Ovary (tissue), 10 donors: Measurements from ENCODE around the gene EEF2KMT. TPM values are rescaled to one million over a fixed set of nuclear protein-coding genes. Genes with fewer than 3 reads are reported as not detected.
"Not testable (repeated sequence)": the region's sequence is repeated elsewhere in the genome, so short reads cannot be mapped to it uniquely, and the experiment has no call there.

Experiments
- DNase-seq, 5 donors: peaks; one replicate each; pipeline ENCODE4 v3.0.0-alpha.2; 2019 to 2020
- H3K27ac ChIP-seq, 2 donors: fragments of 200-600 bp; one replicate each; pipeline versions ENCODE4 v1.5.1 to v1.8.0; 2019 to 2022
- H3K27me3 ChIP-seq: fragments of 200-600 bp; one replicate; pipeline ENCODE4 v1.8.0; 2022
- H3K36me3 ChIP-seq: fragments of 200-600 bp; sonication (generic); one replicate; pipeline ENCODE4 v1.5.1; 2019
- H3K4me1 ChIP-seq: one replicate; pipeline ENCODE4 v1.8.1; 2013; ENCODE audit warnings: mild to moderate bottlenecking, moderate library complexity; ENCODE audit not compliant: insufficient read depth
- H3K4me3 ChIP-seq: fragments of 200-600 bp; sonication (generic); one replicate; pipeline ENCODE4 v1.5.1; 2017
- H3K9me3 ChIP-seq, 2 donors: fragments of 200-600 bp in 1 of 2; sonication (generic) in 1 of 2; one replicate each; pipeline versions ENCODE4 v1.5.1 to v1.8.1; 2013 to 2019; ENCODE audit warnings: mild to moderate bottlenecking in 1 of 2, moderate library complexity in 1 of 2
- EP300 ChIP-seq: sonication (generic); formaldehyde crosslinking; IDR thresholded peaks from one replicate; pipeline ENCODE4 v1.6.1; 2017; ENCODE audit warnings: antibody characterized with exemption
- POLR2A ChIP-seq: fragments of 450-650 bp; IDR thresholded peaks from one replicate; pipeline ENCODE4 v1.6.1; 2017; ENCODE audit warnings: antibody characterized with exemption, mild to moderate bottlenecking, moderate library complexity
- whole genome bisulfite sequencing, 3 donors: extraction: QIAGEN DNeasy Blood & Tissue Kit in 1 of 3; methylation state at CpG; one replicate each; pipeline versions ENCODE4 v1.1.5 to v1.1.7; 2013 to 2017; 5-methylcytosine and 5-hydroxymethylcytosine counted together
- intact Hi-C, 4 donors: fragments of 100-400 bp; cut with DNase I; formaldehyde crosslinking; loops; one replicate each; pipeline versions ENCODE4 v1.11.0 to v1.15.1; 2022 to 2023
- long read RNA-seq, 3 donors: library from polyadenylated mRNA in 2 of 3; unstranded in 2 of 3; transcript quantifications; one replicate each; pipeline ENCODE4 v2.0.0 and lab custom pipeline, GENCODE V29; 2021 to 2026
- polyA plus RNA-seq, 2 donors: library from polyadenylated mRNA; stranded (reverse); fragments of 200-250 nt in 1 of 2; fragments of 350-450 nt in 1 of 2; fragmentation: Illumina TruSeq in 1 of 2; extraction: RNeasy Lipid Tissue Mini Kit (QIAGEN cat#74804) in 1 of 2; gene quantifications; one replicate each; pipeline ENCODE4 v1.2.3, GENCODE V29; 2013 to 2014
- total RNA-seq, 7 donors: library from RNA; depleted of rRNA in 2 of 7; stranded (reverse); fragments of >200 nt in 2 of 7; fragmentation: NEBNext Ultra II Directional in 3 of 7; extraction: Animal tissue kit (Norgen Biotek cat#: 25700) in 3 of 7; gene quantifications; one replicate each; pipeline versions ENCODE4 v1.1.0 to v1.2.4, GENCODE V29; 2016 to 2023
- TF ChIP-seq, protein P1 (sequence below), 3 donors: fragments of 450-650 bp in 2 of 3; fragments of 200-600 bp in 1 of 3; IDR thresholded peaks; one replicate each; pipeline versions ENCODE4 v1.5.1 to v1.8.0; 2016 to 2022; ENCODE audit warnings: antibody characterized with exemption in 3 of 3, mild to moderate bottlenecking in 1 of 3
- donor health status: DM: no; HTN: no; CAD: no; lungs with moderate emphysema.
- donor health status: DM: no; HTN: no; CAD: no.
- donor health status: Bipolar disorder and iron deficiency.
- donor health status: DM: yes; HTN: yes; CAD: no.
- donor health status: DM: no; HTN: no; CAD: no.
- donor health status: DM: yes; HTN: yes; CAD: no.

Gene EEF2KMT
- 10 to 100 TPM in 2 of 7 donors, 1 to 10 TPM in 5; 2.1 to 18.6 (median 9.4) TPM for total RNA-seq
- 1 to 10 TPM; 4.4 to 8.4 TPM for polyA plus RNA-seq
- long read RNA-seq, donor 1, transcript EEF2KMT-201 (8 exons, 2,390 nt): major isoform, 68 of 135 reads
- long read RNA-seq, donor 1, transcript EEF2KMT-206 (6 exons, 873 nt): minor isoform, 6 of 135 reads
- long read RNA-seq, donor 1, transcript EEF2KMT-202 (7 exons, 2,268 nt): minor isoform, 30 of 135 reads
- long read RNA-seq, donor 1, partial matches to known transcripts: 3 of 135 reads
- long read RNA-seq, donor 1, other reads (novel, unspliced or antisense): 27 of 135 reads
- long read RNA-seq, donor 2, partial matches to known transcripts: 0 of 6 reads
- long read RNA-seq, donor 2, other reads (novel, unspliced or antisense): 0 of 6 reads
- long read RNA-seq, donor 3, transcript EEF2KMT-202 (7 exons, 2,268 nt): minor isoform, 10 of 55 reads
- long read RNA-seq, donor 3, transcript EEF2KMT-201 (8 exons, 2,390 nt): major isoform, 23 of 55 reads
- long read RNA-seq, donor 3, partial matches to known transcripts: 1 of 55 reads
- long read RNA-seq, donor 3, other reads (novel, unspliced or antisense): 21 of 55 reads

DNA sequence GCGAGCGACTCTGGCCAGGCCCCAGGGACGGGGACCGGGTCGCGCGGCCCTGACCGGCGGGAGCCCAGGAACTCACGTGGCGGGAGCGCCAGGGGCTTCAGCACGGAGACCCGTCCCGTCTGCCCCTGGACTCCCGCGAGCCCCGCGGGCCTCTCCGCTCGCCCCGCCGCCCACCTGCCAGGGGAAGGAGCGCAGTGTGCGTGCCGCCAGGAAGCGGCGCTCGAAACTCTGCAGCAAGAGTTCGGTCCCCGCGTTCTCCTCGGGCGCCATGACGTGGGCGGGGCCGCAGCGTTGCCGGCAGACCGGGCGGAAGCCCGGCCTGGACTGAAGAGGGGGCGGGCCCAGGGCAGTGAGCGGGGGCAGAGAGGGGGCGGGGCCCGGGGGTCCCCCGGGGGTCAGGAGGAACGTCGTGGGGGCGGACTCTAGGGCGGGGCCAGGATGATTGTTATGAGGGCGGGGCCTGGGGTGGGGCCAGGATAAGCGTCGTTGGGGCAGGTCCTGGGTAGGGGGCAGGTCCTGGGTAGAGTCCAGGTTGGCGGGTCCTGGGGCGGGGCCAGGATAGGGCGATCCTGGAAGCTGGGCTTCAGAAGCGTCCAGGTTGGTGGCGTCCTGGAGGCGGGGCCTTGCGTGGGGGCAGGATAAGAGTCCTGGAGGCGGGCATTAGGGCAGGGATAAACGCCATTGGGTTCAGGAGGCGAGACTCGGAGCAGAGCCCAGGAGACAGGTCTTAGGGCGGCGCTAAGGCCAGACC, at the start of gene EEF2KMT:
EEF2KMT (minus strand) TSS at position 326 of the 751 bp plus-strand sequence; CDS start at position 270, 56 bp downstream.
- DNase-seq: peak; percentile 99 to 100 (median 100)
- Histone ChIP-seq H3K27ac (peak within 1 kb of the TSS; percentile 79 to 85), H3K4me3 (peak within 1 kb of the TSS; percentile 86)
- H3K9me3 ChIP-seq, H3K36me3 ChIP-seq, H3K27me3 ChIP-seq, H3K4me1 ChIP-seq, intact Hi-C loops: not testable (repeated sequence)
- WGBS, 3 donors: 0 to 2% (median 0%) methylated on average over 15 to 67 of the region's 67 CpGs

GRCh38 chr16:5144621-5144956, 47.0 kb upstream of the EEF2KMT start:
- DNase-seq, H3K27ac ChIP-seq, H3K27me3 ChIP-seq, H3K4me1 ChIP-seq, H3K9me3 ChIP-seq, H3K36me3 ChIP-seq, intact Hi-C loops, H3K4me3 ChIP-seq: not testable (repeated sequence)
- WGBS, 3 donors: 50 to 93% (median 73%) methylated on average over 1 of the region's 1 CpG

- H3K27me3 ChIP-seq: no peaks in the 10 kb centered on the region
- H3K9me3 ChIP-seq: no peaks in the 10 kb centered on the region
- H3K4me3 ChIP-seq: no peak overlapping the region
- no peak overlapping the region for H3K27ac ChIP-seq
- intact Hi-C loops: no loop called here
- no peak for DNase-seq
- no peaks in the 10 kb centered on the region for H3K36me3 ChIP-seq
- 69 to 81% (median 78%) methylated on average over 7 of the region's 7 CpGs for WGBS, 3 donors
- no peaks in the 10 kb centered on the region for H3K4me1 ChIP-seq
- TF ChIP-seq POLR2A: no peak
- TF ChIP-seq, protein P1, sequence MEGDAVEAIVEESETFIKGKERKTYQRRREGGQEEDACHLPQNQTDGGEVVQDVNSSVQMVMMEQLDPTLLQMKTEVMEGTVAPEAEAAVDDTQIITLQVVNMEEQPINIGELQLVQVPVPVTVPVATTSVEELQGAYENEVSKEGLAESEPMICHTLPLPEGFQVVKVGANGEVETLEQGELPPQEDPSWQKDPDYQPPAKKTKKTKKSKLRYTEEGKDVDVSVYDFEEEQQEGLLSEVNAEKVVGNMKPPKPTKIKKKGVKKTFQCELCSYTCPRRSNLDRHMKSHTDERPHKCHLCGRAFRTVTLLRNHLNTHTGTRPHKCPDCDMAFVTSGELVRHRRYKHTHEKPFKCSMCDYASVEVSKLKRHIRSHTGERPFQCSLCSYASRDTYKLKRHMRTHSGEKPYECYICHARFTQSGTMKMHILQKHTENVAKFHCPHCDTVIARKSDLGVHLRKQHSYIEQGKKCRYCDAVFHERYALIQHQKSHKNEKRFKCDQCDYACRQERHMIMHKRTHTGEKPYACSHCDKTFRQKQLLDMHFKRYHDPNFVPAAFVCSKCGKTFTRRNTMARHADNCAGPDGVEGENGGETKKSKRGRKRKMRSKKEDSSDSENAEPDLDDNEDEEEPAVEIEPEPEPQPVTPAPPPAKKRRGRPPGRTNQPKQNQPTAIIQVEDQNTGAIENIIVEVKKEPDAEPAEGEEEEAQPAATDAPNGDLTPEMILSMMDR (IDR thresholded peaks at IDR 0.05): no peak
- TF ChIP-seq EP300: no peak
Observed at GRCh38 chr16:5143761-5144620, 46.4 kb upstream of the EEF2KMT start.

- H3K27ac ChIP-seq, H3K9me3 ChIP-seq, H3K4me1 ChIP-seq, DNase-seq, intact Hi-C loops, H3K36me3 ChIP-seq, H3K4me3 ChIP-seq, H3K27me3 ChIP-seq: not testable (repeated sequence)
- WGBS, 3 donors: 53 to 69% (median 61%) methylated on average over 7 of the region's 7 CpGs
Observed at GRCh38 chr16:5140151-5140550, 42.6 kb upstream of the EEF2KMT start.

DNA sequence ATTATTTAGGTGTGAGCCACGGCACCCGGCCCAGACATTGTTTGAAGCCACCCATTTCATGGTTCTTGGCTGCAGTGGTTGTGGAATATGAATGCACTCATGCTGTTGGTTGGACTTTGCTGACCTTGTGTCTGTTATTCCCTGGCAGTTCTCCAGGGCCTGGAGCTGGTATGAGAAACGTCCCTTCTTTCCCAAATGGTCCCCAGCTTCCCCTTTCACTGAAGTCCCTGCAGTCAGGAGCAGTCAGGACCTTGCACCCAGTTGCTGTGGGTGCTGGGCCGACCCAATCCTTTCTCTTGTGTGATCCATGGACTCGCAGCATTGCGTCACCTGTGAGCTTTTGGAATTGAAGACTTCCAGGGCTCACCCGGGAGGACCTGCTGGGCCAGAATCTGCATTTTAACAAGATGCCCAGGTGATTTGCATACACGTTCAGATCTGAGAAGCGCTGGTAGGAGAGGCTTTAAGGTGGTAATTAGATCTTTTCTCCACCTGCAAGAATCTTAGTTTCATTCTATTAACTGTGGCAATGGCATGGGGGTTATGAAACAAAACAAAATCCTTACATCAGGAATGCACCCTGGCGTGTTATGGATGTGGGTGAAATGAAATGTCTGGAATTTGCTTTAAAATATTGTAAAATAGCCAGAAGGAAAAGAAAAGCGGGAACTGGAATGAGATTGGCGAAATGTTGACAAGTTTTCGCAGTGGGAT, 37.3 kb upstream of the EEF2KMT start:
- WGBS, 3 donors: 38 to 49% (median 41%) methylated on average over 13 of the region's 13 CpGs
- DNase-seq, H3K4me3 ChIP-seq, H3K9me3 ChIP-seq, H3K36me3 ChIP-seq, H3K4me1 ChIP-seq, H3K27ac ChIP-seq, intact Hi-C loops, H3K27me3 ChIP-seq: not testable (repeated sequence)

- H3K4me3 ChIP-seq, H3K36me3 ChIP-seq, intact Hi-C loops, H3K27ac ChIP-seq, H3K9me3 ChIP-seq, H3K27me3 ChIP-seq, H3K4me1 ChIP-seq, DNase-seq: not testable (repeated sequence)
- WGBS, 3 donors: 12 to 20% (median 16%) methylated on average over 13 of the region's 13 CpGs
Observed at GRCh38 chr16:5132915-5133600, 35.5 kb upstream of the EEF2KMT start.

DNA sequence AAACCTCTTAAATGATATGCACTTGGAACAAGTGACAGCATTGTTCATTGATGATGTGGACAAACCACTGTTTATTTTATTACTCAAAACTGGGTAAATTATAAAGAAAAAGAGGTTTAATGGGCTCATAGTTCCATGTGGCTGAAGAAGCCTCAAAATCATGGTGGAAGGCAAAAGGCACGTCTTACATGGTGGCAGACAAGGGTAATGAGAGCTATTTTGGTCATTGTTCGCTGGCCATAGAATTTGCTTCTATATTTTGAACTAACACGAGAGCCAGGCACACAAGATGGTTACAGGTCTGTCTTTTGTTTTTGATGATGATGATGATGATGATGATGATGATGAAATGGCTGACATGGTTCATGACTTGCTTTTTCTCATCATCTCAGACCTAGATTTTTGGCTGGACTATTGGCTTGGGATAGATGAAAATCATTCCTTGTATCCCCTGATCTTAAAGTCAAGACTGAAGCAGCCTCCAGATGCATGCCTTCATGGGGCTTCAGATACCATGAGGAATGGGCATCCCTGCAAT, 33.9 kb upstream of the EEF2KMT start:
- H3K9me3 ChIP-seq, H3K27ac ChIP-seq, intact Hi-C loops, H3K4me3 ChIP-seq, H3K36me3 ChIP-seq, H3K27me3 ChIP-seq, DNase-seq, H3K4me1 ChIP-seq: not testable (repeated sequence)
- 78 to 81% (median 78%) methylated on average over 3 of the region's 3 CpGs for WGBS, 3 donors

- WGBS, 3 donors: 11 to 23% (median 13%) methylated on average over 20 of the region's 20 CpGs
- H3K4me1 ChIP-seq, H3K36me3 ChIP-seq, H3K4me3 ChIP-seq, H3K27me3 ChIP-seq, H3K9me3 ChIP-seq, intact Hi-C loops: not testable (repeated sequence)
- peak overlapping the region in 1 of 2 donors; percentile 4 for H3K27ac ChIP-seq
- DNase-seq: peak; percentile 38 to 79 (median 65)
Observed at GRCh38 chr16:5117300-5118087, 19.9 kb upstream of the EEF2KMT start.
